SU-DHL-6 (cell line): Measurements from ENCODE around the gene RORC.

Experiments
- H2AFZ ChIP-seq: fragments of 200-600 bp; sonication (generic); 2 replicates; pipeline ENCODE4 v1.6.1; 2014; ENCODE audit warnings: low read depth, mild to moderate bottlenecking, moderate library complexity, mixed read lengths, antibody characterized with exemption, low read length; ENCODE audit not compliant: severe bottlenecking
- H3F3A ChIP-seq: fragments of 200-600 bp; shearing (Covaris generic); 2 replicates; pipeline ENCODE4 v1.6.0; 2016; ENCODE audit warnings: antibody characterized with exemption, mild to moderate bottlenecking; ENCODE audit not compliant: insufficient read depth
- H3K27ac ChIP-seq: fragments of 200-600 bp; sonication (generic); 2 replicates; pipeline ENCODE4 v1.5.1; 2016; ENCODE audit warnings: low read depth, mild to moderate bottlenecking, low read length, moderate library complexity, mixed read lengths
- H3K27me3 ChIP-seq: fragments of 200-600 bp; sonication (generic), shearing (Covaris generic); 2 replicates; pipeline ENCODE4 v1.6.0; 2014; ENCODE audit warnings: mild to moderate bottlenecking, low read length
- H3K36me3 ChIP-seq: fragments of 200-600 bp; sonication (generic); 2 replicates; pipeline ENCODE4 v1.6.1; 2014; ENCODE audit warnings: mild to moderate bottlenecking, low read length, mixed read lengths
- H3K4me2 ChIP-seq: fragments of 300-600, 200-600 bp; shearing (Covaris generic), sonication (generic); 2 replicates; pipeline ENCODE4 v1.6.0; 2014; ENCODE audit warnings: low read length, low read depth, mild to moderate bottlenecking; ENCODE audit not compliant: poor library complexity, severe bottlenecking
- H3K4me3 ChIP-seq: fragments of 200-600 bp; sonication (generic); 2 replicates; pipeline ENCODE4 v1.5.1; 2014; ENCODE audit warnings: antibody characterized with exemption, low read length, mild to moderate bottlenecking, mixed read lengths; ENCODE audit not compliant: insufficient read depth, poor library complexity, severe bottlenecking
- H3K79me2 ChIP-seq: fragments of 200-600 bp; sonication (generic); 2 replicates; pipeline ENCODE4 v1.6.1; 2014; ENCODE audit warnings: mild to moderate bottlenecking, low read length, moderate library complexity; ENCODE audit not compliant: insufficient read depth
- H3K9ac ChIP-seq: fragments of 200-600 bp; sonication (generic); 2 replicates; pipeline ENCODE4 v1.7.0; 2014; ENCODE audit warnings: mild to moderate bottlenecking, low read length
- H3K9me2 ChIP-seq: fragments of 200-600 bp; sonication (generic); replicated peaks from 2 replicates; pipeline ENCODE4 v1.6.1; 2014; ENCODE audit warnings: low read length; ENCODE audit not compliant: insufficient read depth
- H3K9me3 ChIP-seq: fragments of 200-600 bp; sonication (generic); 2 replicates; pipeline ENCODE4 v1.6.1; 2014; ENCODE audit warnings: low read length, mixed read lengths; ENCODE audit not compliant: insufficient read depth
- H4K20me1 ChIP-seq: fragments of 200-600 bp; sonication (generic); 2 replicates; pipeline ENCODE4 v1.6.1; 2014; ENCODE audit warnings: low read depth, mild to moderate bottlenecking, antibody characterized with exemption, low read length, moderate library complexity, mixed read lengths
- EZH2phosphoT487 ChIP-seq: fragments of 200-600 bp; sonication (generic), shearing (Covaris generic); conservative IDR thresholded peaks from 2 replicates; pipeline ENCODE4 v1.6.1; 2018; ENCODE audit warnings: mild to moderate bottlenecking, antibody characterized with exemption, low read length, moderate library complexity, mixed read lengths
- TF ChIP-seq, protein P1 (sequence below): fragments of 200-600 bp; sonication (generic); IDR thresholded peaks from one replicate; pipeline ENCODE4 v1.5.1; 2017; ENCODE audit warnings: antibody characterized with exemption, mild to moderate bottlenecking, low read length, moderate library complexity; ENCODE audit not compliant: insufficient read depth, poor library complexity, severe bottlenecking

RORC gene

DNA sequence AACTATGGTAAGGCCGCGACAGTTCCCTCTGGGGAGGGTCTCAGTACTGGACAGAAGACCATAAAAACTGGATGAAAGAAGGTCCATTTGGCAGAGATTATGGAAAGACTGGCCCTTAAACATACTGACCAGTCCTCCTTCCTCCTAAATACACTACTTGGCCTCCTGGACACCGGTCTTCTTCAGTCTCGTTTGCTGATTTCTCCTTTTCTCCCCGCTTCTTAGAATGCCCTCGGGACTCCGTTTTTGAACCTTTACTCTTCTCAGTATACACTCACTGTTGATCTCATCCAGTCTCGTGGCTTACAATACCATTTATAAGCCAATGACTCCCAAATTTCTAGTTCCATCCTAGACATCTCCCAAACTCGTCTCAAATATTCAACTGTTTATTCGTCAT, 67.6 kb downstream of the RORC start:
- peaks cover 3% of the 10 kb centered on the region; the same call in 1 of the 2 replicates for H3F3A ChIP-seq
- peak overlapping the region; percentile 99 for H3K4me3 ChIP-seq
- H2AFZ ChIP-seq = peak overlapping the region; percentile 97
- H3K9me2 ChIP-seq = no peaks in the 10 kb centered on the region
- no peaks in the 10 kb centered on the region for H3K9me3 ChIP-seq
- no peaks in the 10 kb centered on the region for H3K27me3 ChIP-seq
- peak overlapping the region; percentile 57 for H3K27ac ChIP-seq
- H4K20me1 ChIP-seq = no peaks in the 10 kb centered on the region
- H3K9ac ChIP-seq = peak overlapping the region; percentile 83
- H3K4me2 ChIP-seq = peak overlapping the region; percentile 94
- TF ChIP-seq EZH2phosphoT487 = no peak
- TF ChIP-seq, protein P1, sequence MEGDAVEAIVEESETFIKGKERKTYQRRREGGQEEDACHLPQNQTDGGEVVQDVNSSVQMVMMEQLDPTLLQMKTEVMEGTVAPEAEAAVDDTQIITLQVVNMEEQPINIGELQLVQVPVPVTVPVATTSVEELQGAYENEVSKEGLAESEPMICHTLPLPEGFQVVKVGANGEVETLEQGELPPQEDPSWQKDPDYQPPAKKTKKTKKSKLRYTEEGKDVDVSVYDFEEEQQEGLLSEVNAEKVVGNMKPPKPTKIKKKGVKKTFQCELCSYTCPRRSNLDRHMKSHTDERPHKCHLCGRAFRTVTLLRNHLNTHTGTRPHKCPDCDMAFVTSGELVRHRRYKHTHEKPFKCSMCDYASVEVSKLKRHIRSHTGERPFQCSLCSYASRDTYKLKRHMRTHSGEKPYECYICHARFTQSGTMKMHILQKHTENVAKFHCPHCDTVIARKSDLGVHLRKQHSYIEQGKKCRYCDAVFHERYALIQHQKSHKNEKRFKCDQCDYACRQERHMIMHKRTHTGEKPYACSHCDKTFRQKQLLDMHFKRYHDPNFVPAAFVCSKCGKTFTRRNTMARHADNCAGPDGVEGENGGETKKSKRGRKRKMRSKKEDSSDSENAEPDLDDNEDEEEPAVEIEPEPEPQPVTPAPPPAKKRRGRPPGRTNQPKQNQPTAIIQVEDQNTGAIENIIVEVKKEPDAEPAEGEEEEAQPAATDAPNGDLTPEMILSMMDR = no peak
- H3K36me3 ChIP-seq = peaks cover 6% of the 10 kb centered on the region
- no peaks in the 10 kb centered on the region for H3K79me2 ChIP-seq

DNA sequence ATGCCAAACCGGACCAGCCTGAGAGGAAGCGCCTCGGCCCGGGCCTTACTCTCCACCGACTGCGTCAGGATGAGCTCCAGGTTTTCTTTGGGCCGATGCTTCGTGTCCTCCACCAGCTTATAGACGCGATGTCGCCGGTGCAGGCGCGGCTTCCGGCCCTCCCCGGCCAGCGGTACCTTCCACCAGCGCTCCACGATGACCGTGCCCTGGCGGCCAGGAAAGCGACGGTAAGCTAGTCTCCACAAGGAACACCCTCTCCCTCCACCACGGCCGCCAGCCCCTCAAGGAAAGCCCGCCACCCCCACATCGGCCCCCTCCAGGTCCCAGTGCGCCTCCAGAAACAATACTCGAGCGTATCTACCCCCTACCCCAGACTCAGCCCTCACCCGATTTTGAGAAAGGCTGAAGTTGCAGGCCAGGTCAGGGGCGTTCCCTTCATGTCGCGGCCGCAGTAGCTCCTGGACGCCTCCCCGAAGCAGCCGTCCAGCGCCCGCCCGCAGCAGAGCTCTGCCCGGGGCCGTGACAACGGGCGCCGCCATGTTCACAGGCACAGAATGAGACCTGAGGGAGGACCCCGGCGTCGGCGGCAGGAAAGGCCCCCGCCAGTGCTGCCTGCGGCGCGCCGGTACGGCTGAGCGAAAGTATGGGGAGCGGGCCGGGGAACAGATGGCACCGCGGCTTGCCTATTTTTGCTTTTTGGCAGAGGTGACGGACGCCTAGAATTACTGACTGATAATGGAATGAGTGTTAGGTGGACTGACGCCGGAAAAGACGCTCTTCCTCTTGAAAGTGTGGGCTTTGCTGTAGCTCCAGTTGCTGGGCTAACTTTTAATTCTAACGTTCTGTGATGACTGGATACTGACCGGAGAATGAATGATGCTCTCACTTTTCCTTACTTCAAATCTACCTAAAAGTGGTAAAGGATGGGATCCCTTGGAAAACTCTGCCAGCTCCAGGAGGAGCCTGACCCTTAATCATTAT, 68.4 kb downstream of the RORC start, which contains the start of gene MRPL9:
TSS of gene MRPL9 (minus strand) at position 556 of the 981 bp plus-strand sequence. CDS start at position 539, 17 bp downstream.
- no peaks in the 10 kb centered on the region for H4K20me1 ChIP-seq
- H3K27ac ChIP-seq = peak within 1 kb of the TSS; percentile 57
- H3K9me2 ChIP-seq = no peaks in the 10 kb centered on the region
- H3K36me3 ChIP-seq = peaks cover 6% of the 10 kb centered on the region
- H3K9ac ChIP-seq = peak within 1 kb of the TSS; percentile 83
- H3F3A ChIP-seq = peaks cover 3% of the 10 kb centered on the region; the same call in 1 of the 2 replicates
- H3K27me3 ChIP-seq = no peaks in the 10 kb centered on the region
- H2AFZ ChIP-seq = peak within 1 kb of the TSS; percentile 97
- H3K4me2 ChIP-seq = peak within 1 kb of the TSS; percentile 94
- no peak for TF ChIP-seq EZH2phosphoT487
- TF ChIP-seq, protein P1 = no peak
- no peaks in the 10 kb centered on the region for H3K9me3 ChIP-seq
- H3K4me3 ChIP-seq = peak within 1 kb of the TSS; percentile 99
- no peaks in the 10 kb centered on the region for H3K79me2 ChIP-seq

DNA sequence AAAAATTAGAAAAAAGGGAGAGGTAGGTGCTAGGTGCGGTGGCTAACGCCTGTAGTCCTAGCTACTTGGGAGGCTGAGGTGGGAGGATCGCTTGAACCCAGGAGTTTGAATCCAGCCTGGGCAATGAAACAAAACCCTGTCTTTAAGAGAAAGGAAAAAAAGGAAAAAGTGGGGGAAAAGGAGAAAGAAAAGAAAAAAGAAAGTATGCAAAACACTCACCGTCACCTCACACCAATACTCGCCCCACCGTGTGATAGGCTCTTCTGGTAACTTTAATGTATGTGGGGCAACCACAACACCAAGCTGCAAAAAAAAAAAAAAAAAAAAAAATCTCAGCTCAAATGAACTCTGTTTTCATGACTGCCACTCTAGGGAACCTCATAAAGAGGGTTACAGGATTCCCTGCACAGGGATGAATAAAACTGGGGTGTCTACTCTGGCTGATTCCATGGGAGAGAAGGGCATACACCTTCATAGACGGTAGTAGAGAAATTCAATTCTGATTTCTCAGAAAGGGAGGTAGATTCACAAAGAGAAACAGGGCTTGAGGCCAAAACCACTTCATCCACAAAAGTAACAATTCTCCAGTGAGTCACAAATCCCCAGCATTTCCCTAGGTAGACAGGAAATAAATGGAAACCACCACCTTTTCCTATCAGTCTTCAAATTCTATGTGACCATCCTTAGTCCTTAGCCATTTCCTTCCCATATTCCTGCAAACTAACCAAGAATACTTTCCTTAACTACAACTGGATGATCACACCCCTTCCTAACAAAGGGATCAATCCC, 70.8 kb downstream of the RORC start:
- no peaks in the 10 kb centered on the region for H4K20me1 ChIP-seq
- TF ChIP-seq, protein P1 = no peak
- TF ChIP-seq EZH2phosphoT487 = no peak
- peaks cover 6% of the 10 kb centered on the region for H3K36me3 ChIP-seq
- no peaks in the 10 kb centered on the region for H3K9me2 ChIP-seq
- no peaks in the 10 kb centered on the region for H3K9me3 ChIP-seq
- H3K4me2 ChIP-seq = no peak overlapping the region
- no peak overlapping the region for H3K27ac ChIP-seq
- H2AFZ ChIP-seq = no peak overlapping the region
- H3K79me2 ChIP-seq = no peaks in the 10 kb centered on the region
- H3K27me3 ChIP-seq = no peaks in the 10 kb centered on the region
- no peak overlapping the region for H3K4me3 ChIP-seq
- no peak overlapping the region for H3K9ac ChIP-seq
- H3F3A ChIP-seq = peaks cover 3% of the 10 kb centered on the region; the same call in 1 of the 2 replicates
